Osteocyte (in vitro differentiated cells): ENCODE measurements around the gene COL5A2. TPM values are rescaled to one million over a fixed set of nuclear protein-coding genes. Genes with fewer than 3 reads are reported as not detected.

Experiments used
- DNase-seq: peaks from one replicate; pipeline ENCODE4 v3.0.0; 2021; ENCODE audit warnings: mixed read lengths; ENCODE audit not compliant: unreplicated experiment; ENCODE audit errors: extremely low spot score
- H3K27ac Mint-ChIP-seq: one replicate; pipeline ENCODE4 v1.8.0; 2021; ENCODE audit warnings: mild to moderate bottlenecking, mixed read lengths; ENCODE audit not compliant: unreplicated experiment
- H3K27me3 Mint-ChIP-seq: one replicate; pipeline ENCODE4 v1.8.0; 2021; ENCODE audit warnings: mixed read lengths; ENCODE audit not compliant: unreplicated experiment
- H3K36me3 Mint-ChIP-seq: one replicate; pipeline ENCODE4 v1.8.0; 2021; ENCODE audit warnings: mixed read lengths; ENCODE audit not compliant: unreplicated experiment
- H3K4me1 Mint-ChIP-seq: one replicate; pipeline ENCODE4 v1.8.0; 2021; ENCODE audit warnings: mixed read lengths; ENCODE audit not compliant: unreplicated experiment
- H3K4me3 Mint-ChIP-seq: one replicate; pipeline ENCODE4 v1.8.0; 2021; ENCODE audit warnings: mild to moderate bottlenecking, moderate library complexity, mixed read lengths; ENCODE audit not compliant: unreplicated experiment
- H3K9me3 Mint-ChIP-seq: one replicate; pipeline ENCODE4 v1.8.0; 2021; ENCODE audit warnings: mixed read lengths; ENCODE audit not compliant: unreplicated experiment
- total RNA-seq: library from RNA; stranded (reverse); gene quantifications from 2 replicates; pipeline ENCODE4 v1.2.1, GENCODE V29; 2021
- TF ChIP-seq, protein P1 (sequence below): fragments of 200-600 bp; sonication (generic); IDR thresholded peaks from 2 replicates; pipeline ENCODE4 v1.5.0; 2021; ENCODE audit warnings: antibody characterized with exemption, mild to moderate bottlenecking, moderate library complexity

Gene COL5A2
- total RNA-seq, 1 donor from 2014 or later = 1,873 TPM

DNA sequence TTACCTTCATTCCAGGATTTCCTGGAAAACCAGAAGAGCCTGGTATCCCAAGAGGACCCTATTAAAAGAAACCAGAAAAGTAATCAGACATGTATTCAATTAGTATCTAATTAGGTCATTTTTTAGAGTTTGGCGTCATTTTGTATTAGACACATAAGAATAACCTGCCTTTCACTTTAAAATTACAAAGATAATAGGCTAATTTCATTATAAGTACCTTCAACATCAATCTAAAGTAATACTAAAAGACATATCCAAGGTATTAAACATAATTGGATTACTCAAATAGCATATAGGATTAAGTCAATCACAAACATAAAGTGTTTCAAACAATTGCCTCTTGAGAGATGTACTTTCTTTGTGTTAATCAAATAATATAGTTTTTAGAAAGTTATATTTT, 107.5 kb downstream of the COL5A2 start:
- TF ChIP-seq, protein P1, sequence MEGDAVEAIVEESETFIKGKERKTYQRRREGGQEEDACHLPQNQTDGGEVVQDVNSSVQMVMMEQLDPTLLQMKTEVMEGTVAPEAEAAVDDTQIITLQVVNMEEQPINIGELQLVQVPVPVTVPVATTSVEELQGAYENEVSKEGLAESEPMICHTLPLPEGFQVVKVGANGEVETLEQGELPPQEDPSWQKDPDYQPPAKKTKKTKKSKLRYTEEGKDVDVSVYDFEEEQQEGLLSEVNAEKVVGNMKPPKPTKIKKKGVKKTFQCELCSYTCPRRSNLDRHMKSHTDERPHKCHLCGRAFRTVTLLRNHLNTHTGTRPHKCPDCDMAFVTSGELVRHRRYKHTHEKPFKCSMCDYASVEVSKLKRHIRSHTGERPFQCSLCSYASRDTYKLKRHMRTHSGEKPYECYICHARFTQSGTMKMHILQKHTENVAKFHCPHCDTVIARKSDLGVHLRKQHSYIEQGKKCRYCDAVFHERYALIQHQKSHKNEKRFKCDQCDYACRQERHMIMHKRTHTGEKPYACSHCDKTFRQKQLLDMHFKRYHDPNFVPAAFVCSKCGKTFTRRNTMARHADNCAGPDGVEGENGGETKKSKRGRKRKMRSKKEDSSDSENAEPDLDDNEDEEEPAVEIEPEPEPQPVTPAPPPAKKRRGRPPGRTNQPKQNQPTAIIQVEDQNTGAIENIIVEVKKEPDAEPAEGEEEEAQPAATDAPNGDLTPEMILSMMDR = no peak
- no peaks in the 10 kb centered on the region for H3K9me3 Mint-ChIP-seq
- peaks cover 70% of the 10 kb centered on the region for H3K36me3 Mint-ChIP-seq
- peaks cover 56% of the 10 kb centered on the region for H3K4me1 Mint-ChIP-seq
- DNase-seq = no peak
- H3K4me3 Mint-ChIP-seq = no peak overlapping the region
- no peak overlapping the region for H3K27ac Mint-ChIP-seq
- H3K27me3 Mint-ChIP-seq = no peaks in the 10 kb centered on the region

DNA sequence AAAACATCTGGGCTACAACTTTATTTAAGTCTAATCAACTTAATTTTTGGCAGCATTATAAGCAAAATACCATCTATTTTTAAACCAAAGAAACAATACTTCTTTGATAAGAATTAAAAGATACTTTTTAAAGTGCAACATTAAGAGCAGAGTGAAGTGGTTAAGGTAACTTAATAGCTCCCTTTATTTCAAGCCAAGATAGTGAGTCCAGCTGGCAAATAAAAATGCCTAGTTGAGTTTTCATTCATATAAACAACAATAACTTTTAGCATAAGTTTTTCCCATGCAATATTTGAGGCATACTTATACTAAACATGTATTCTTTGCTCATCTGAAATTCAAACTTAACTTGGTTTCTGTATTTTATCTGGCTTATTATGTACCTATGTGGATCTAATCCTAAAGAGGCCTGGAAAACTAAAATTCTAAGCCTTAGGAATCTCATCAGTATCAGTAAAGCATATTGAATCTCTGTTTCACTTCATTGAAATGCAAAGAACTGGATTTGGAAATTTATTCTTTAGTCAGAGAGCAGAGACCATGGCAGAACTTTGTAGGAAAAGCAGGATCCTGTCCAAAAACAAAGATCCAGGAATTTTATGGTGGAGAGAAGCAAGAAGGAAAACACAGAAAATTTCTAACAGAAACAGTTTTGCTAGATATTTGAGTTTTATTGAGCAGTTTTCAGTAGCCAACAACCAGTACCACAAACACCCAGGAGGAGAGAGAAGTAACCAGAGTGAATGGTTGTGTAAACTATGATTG, 109.5 kb downstream of the COL5A2 start:
- H3K27me3 Mint-ChIP-seq = no peaks in the 10 kb centered on the region
- no peak overlapping the region for H3K4me3 Mint-ChIP-seq
- peaks cover 42% of the 10 kb centered on the region for H3K4me1 Mint-ChIP-seq
- DNase-seq = no peak
- H3K36me3 Mint-ChIP-seq = peaks cover 69% of the 10 kb centered on the region
- TF ChIP-seq, protein P1 = no peak
- no peaks in the 10 kb centered on the region for H3K9me3 Mint-ChIP-seq
- H3K27ac Mint-ChIP-seq = peak overlapping the region; percentile 78

DNA sequence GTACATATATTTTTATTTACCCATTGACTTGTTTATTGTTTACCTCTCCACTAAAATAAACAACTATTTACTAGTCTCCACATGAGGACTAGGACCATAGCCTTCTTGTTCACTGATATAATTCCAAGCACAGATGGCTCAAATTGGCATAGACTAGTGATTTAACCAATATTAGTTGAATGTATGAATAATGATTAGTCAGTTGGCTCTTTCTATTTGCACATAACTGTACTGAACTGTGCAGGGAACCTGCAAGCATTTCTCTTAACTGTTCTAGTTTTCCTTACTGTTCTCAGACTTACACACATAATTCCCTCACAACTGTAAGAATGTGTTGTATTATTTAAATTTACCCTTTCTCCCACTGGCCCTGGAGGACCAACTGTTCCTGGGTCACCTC, 113.5 kb downstream of the COL5A2 start:
- Mint-ChIP-seq H3K27ac (peak overlapping the region; percentile 67), H3K27me3 (no peaks in the 10 kb centered on the region), H3K4me1 (peaks cover 22% of the 10 kb centered on the region), H3K4me3 (no peak overlapping the region), H3K36me3 (peaks cover 71% of the 10 kb centered on the region), H3K9me3 (no peaks in the 10 kb centered on the region)
- no peak for DNase-seq
- TF ChIP-seq, protein P1 = no peak

DNA sequence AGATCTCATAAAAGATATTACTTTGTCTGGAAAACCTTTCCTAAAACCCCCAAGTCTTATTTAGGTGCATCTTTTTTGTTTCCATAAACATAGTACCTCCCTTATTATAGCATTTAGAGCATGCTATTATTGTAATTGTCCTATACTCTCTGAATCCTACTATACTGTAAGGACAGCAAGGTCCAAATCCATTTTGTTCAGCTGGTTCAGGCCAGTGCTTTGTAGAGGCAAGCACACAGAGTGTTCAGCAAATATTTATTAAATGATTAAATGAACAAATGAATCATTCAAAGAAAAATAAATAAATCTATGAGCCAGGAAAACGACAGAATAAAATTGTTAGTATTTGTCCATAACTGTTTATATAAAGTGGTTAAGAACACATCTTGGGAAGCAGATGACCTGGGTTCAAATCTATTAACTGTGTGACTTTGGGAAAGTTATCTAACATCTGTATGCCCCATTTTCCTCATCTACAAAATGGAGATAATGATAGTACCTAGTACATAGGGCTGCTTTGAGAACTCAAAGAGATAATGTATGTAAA, 119.4 kb downstream of the COL5A2 start:
- Mint-ChIP-seq H3K4me3 (no peak overlapping the region), H3K27me3 (no peaks in the 10 kb centered on the region), H3K36me3 (peaks cover 75% of the 10 kb centered on the region), H3K4me1 (peaks cover 21% of the 10 kb centered on the region), H3K27ac (peak overlapping the region; percentile 81), H3K9me3 (no peaks in the 10 kb centered on the region)
- no peak for DNase-seq
- TF ChIP-seq, protein P1 = no peak

DNA sequence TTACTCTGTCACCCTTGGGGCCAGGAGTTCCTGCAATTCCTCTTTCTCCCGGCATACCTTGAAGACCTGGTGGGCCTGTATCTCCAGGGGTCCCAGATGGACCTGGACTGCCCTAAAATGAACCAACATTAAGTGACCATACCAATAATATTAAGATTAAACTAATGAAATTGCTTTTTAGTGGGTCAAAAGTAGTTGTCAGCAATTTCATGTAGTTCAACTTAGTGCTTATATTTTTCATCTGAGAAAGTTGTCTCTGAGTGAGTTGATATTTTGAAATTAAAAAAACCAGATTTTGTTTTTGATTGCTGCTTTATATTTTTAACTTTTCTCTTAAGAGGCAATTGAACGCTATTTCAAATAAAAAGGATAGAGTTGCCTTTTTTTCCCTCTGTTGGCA, 122.2 kb downstream of the COL5A2 start:
- Mint-ChIP-seq H3K27ac (peak overlapping the region; percentile 63), H3K4me3 (no peak overlapping the region)

More for the DNA sequence above, 122.2 kb downstream of the COL5A2 start:
- DNase-seq = no peak
- no peaks in the 10 kb centered on the region for H3K27me3 Mint-ChIP-seq
- H3K4me1 Mint-ChIP-seq = peaks cover 19% of the 10 kb centered on the region
- no peaks in the 10 kb centered on the region for H3K9me3 Mint-ChIP-seq
- H3K36me3 Mint-ChIP-seq = peaks cover 70% of the 10 kb centered on the region
- TF ChIP-seq, protein P1 = no peak
